ENCODE measurements around the gene HOOK1.

HOOK1 gene

DNA sequence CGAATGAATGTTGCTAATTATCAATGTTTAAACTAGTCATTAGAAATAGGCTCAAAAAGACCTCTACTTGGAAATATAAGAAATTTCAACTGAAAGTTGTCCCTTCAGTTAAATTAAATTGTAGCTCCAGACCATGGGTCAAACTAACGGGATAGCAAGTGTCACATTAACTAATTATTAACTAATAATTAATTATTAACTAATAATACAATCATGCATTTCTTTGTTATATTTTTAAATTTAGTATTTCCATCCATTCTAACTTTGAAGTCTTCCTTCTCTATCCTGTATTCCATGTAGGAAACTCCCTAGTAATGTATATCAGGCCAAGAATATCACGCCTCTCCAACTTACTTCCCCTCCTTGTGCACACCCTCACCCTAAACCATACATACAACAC lies 43.4 kb upstream of the HOOK1 start:
- no peaks in the 10 kb centered on the region for H3K36me3 ChIP-seq (ENCODE audit: insufficient read depth, low read length)
- H3K9me2 ChIP-seq (replicated peaks; ENCODE audit: low read depth, low read length), result no peaks in the 10 kb centered on the region
- H3K4me3 ChIP-seq (ENCODE audit: low read length, poor library complexity, severe bottlenecking), result no peak overlapping the region
- no peak overlapping the region for H2AFZ ChIP-seq (ENCODE audit: low read length)
- H3K4me1 ChIP-seq (ENCODE audit: insufficient read depth, low read length, poor library complexity, severe bottlenecking), result peaks cover 20% of the 10 kb centered on the region
- H3F3A ChIP-seq (ENCODE audit: low read depth), result no peaks in the 10 kb centered on the region
- no peak overlapping the region for H3K9ac ChIP-seq (ENCODE audit: low read depth, low read length, poor library complexity, severe bottlenecking)
- H3K9me3 ChIP-seq (ENCODE audit: insufficient read depth, low read depth, low read length), result no peaks in the 10 kb centered on the region
- TF ChIP-seq EZH2phosphoT487 (IDR thresholded peaks at IDR 0.05; ENCODE audit: borderline replicate concordance), result no peak
- TF ChIP-seq, protein P1, sequence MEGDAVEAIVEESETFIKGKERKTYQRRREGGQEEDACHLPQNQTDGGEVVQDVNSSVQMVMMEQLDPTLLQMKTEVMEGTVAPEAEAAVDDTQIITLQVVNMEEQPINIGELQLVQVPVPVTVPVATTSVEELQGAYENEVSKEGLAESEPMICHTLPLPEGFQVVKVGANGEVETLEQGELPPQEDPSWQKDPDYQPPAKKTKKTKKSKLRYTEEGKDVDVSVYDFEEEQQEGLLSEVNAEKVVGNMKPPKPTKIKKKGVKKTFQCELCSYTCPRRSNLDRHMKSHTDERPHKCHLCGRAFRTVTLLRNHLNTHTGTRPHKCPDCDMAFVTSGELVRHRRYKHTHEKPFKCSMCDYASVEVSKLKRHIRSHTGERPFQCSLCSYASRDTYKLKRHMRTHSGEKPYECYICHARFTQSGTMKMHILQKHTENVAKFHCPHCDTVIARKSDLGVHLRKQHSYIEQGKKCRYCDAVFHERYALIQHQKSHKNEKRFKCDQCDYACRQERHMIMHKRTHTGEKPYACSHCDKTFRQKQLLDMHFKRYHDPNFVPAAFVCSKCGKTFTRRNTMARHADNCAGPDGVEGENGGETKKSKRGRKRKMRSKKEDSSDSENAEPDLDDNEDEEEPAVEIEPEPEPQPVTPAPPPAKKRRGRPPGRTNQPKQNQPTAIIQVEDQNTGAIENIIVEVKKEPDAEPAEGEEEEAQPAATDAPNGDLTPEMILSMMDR (conservative IDR thresholded peaks at IDR 0.05; ENCODE audit: low read length), result no peak
- H3K4me2 ChIP-seq (ENCODE audit: low read depth, low read length, poor library complexity, severe bottlenecking), result no peak overlapping the region
- no peaks in the 10 kb centered on the region for H4K20me1 ChIP-seq (ENCODE audit: insufficient read depth, low read length, poor library complexity, severe bottlenecking)
- H3K27me3 ChIP-seq (ENCODE audit: insufficient read depth, low read length, poor library complexity, severe bottlenecking), result no peaks in the 10 kb centered on the region
- H3K79me2 ChIP-seq (ENCODE audit: insufficient read depth, low read length), result no peaks in the 10 kb centered on the region

DNA sequence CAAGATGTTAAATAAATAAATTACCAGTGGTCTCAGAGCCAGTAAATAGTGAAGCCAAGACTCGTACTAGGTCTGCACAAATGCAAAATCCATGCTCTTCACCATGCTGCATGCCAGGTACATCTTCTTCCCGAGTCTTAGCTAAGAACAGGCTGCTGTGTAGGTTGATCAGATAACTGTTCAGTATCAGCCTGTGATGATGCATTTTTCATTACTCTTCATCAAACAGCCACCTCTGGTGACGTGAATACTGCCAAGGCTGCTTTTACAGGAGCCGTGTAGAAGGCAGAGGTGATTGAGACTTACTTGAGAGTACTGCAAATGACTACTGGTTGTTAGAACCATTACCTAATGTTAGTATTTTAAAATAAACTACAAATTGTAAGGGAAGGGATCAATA lies 39.3 kb upstream of the HOOK1 start:
- no peak for TF ChIP-seq EZH2phosphoT487 (IDR thresholded peaks at IDR 0.05; ENCODE audit: borderline replicate concordance)
- TF ChIP-seq, protein P1 (conservative IDR thresholded peaks at IDR 0.05; ENCODE audit: low read length), result no peak
- H3K4me2 ChIP-seq (ENCODE audit: low read depth, low read length, poor library complexity, severe bottlenecking), result no peak overlapping the region
- no peaks in the 10 kb centered on the region for H4K20me1 ChIP-seq (ENCODE audit: insufficient read depth, low read length, poor library complexity, severe bottlenecking)
- no peaks in the 10 kb centered on the region for H3F3A ChIP-seq (ENCODE audit: low read depth)
- peaks cover 8% of the 10 kb centered on the region for H3K4me1 ChIP-seq (ENCODE audit: insufficient read depth, low read length, poor library complexity, severe bottlenecking)
- no peak overlapping the region for H3K4me3 ChIP-seq (ENCODE audit: low read length, poor library complexity, severe bottlenecking)
- no peaks in the 10 kb centered on the region for H3K36me3 ChIP-seq (ENCODE audit: insufficient read depth, low read length)
- no peak overlapping the region for H2AFZ ChIP-seq (ENCODE audit: low read length)
- H3K9me3 ChIP-seq (ENCODE audit: insufficient read depth, low read depth, low read length), result no peaks in the 10 kb centered on the region
- H3K9ac ChIP-seq (ENCODE audit: low read depth, low read length, poor library complexity, severe bottlenecking), result no peak overlapping the region
- H3K79me2 ChIP-seq (ENCODE audit: insufficient read depth, low read length), result no peaks in the 10 kb centered on the region
- H3K27me3 ChIP-seq (ENCODE audit: insufficient read depth, low read length, poor library complexity, severe bottlenecking), result no peaks in the 10 kb centered on the region
- no peaks in the 10 kb centered on the region for H3K9me2 ChIP-seq (replicated peaks; ENCODE audit: low read depth, low read length)

DNA sequence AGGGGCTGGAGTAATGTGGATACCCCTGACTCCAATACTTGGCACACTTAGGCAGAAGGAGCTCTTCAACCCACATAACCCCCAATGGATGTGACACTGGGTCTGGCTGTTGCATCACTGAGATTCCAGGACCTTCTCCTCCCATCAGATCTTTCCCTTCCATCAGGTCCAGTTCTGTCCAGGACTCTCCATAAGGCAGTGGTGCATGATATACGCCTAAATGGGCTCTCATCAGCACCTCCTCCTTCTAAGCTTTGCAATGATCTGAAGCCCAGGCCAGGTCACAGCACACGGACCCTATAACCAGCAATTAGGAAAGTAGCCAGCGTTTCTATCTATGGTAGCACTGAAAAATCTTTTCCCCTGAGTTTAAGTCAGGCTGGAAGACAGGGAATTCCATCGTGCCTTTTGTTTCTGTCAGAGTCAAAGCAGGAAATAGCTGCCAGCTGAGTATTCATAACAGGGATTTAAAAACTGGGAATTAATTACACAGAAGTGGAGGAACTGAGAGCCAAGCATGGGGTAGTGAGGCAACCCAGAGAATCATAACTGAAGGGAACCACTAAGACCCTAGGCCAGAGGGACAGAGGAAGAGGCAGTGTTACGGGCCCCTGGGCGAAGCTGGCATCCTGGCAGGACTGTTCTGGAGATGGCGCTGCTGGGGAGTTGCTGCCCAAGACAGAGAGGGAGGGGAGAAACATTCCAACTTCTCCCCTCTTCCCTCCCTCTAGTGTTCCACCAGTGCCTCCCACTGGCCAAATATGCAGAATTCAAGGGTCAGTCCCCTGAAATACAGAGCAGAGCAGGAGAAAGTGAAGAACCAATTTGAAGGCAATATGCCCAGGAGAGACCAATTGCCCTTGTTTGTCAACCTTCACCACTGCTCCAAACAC lies 37.5 kb upstream of the HOOK1 start:
- TF ChIP-seq, protein P1 (conservative IDR thresholded peaks at IDR 0.05; ENCODE audit: low read length), result peak; percentile 21
- no peak for TF ChIP-seq EZH2phosphoT487 (IDR thresholded peaks at IDR 0.05; ENCODE audit: borderline replicate concordance)
- peaks cover 2% of the 10 kb centered on the region for H3K4me1 ChIP-seq (ENCODE audit: insufficient read depth, low read length, poor library complexity, severe bottlenecking)
- H3K36me3 ChIP-seq (ENCODE audit: insufficient read depth, low read length), result no peaks in the 10 kb centered on the region

More for the DNA sequence above, 37.5 kb upstream of the HOOK1 start:
- Histone ChIP-seq H3K4me2 (ENCODE audit: low read depth, low read length, poor library complexity, severe bottlenecking) (no peak overlapping the region), H3K27me3 (ENCODE audit: insufficient read depth, low read length, poor library complexity, severe bottlenecking) (no peaks in the 10 kb centered on the region), H3K4me3 (ENCODE audit: low read length, poor library complexity, severe bottlenecking) (no peak overlapping the region), H4K20me1 (ENCODE audit: insufficient read depth, low read length, poor library complexity, severe bottlenecking) (no peaks in the 10 kb centered on the region), H3K9me2 (replicated peaks; ENCODE audit: low read depth, low read length) (no peaks in the 10 kb centered on the region), H3K9ac (ENCODE audit: low read depth, low read length, poor library complexity, severe bottlenecking) (no peak overlapping the region), H3F3A (ENCODE audit: low read depth) (no peaks in the 10 kb centered on the region), H3K79me2 (ENCODE audit: insufficient read depth, low read length) (no peaks in the 10 kb centered on the region), H2AFZ (ENCODE audit: low read length) (no peak overlapping the region), H3K9me3 (ENCODE audit: insufficient read depth, low read depth, low read length) (no peaks in the 10 kb centered on the region)

All from Loucy (cell line).